ENCODE results near the gene URB1. TPM values are rescaled to one million over a fixed set of nuclear protein-coding genes. Genes with fewer than 3 reads are reported as not detected.

The URB1 gene
- total RNA-seq, 4 donors from 2014 or later: 13.7 to 17.7 (median 15.2) TPM

- Histone ChIP-seq H3K27ac (no peak overlapping the region), H3K27me3 (no peaks in the 10 kb centered on the region), H3K4me1 (no peaks in the 10 kb centered on the region), H3K9me3 (no peaks in the 10 kb centered on the region), H3K36me3 (peaks cover 0 to 99% of the 10 kb centered on the region in 2 donors), H3K4me3 (no peak overlapping the region)
- ATAC-seq: no peak
- intact Hi-C loops (cut with DNase I; ENCODE audit: low total_unique reads) (no loop called here), in situ Hi-C loops (cut with MboI; ENCODE audit: low sequenced_read_pairs in 4 of 4) (no loop called here)
- DNase-seq: no peak
- no peak for TF ChIP-seq POLR2A (IDR thresholded peaks at IDR 0.05)
- TF ChIP-seq, protein P1, sequence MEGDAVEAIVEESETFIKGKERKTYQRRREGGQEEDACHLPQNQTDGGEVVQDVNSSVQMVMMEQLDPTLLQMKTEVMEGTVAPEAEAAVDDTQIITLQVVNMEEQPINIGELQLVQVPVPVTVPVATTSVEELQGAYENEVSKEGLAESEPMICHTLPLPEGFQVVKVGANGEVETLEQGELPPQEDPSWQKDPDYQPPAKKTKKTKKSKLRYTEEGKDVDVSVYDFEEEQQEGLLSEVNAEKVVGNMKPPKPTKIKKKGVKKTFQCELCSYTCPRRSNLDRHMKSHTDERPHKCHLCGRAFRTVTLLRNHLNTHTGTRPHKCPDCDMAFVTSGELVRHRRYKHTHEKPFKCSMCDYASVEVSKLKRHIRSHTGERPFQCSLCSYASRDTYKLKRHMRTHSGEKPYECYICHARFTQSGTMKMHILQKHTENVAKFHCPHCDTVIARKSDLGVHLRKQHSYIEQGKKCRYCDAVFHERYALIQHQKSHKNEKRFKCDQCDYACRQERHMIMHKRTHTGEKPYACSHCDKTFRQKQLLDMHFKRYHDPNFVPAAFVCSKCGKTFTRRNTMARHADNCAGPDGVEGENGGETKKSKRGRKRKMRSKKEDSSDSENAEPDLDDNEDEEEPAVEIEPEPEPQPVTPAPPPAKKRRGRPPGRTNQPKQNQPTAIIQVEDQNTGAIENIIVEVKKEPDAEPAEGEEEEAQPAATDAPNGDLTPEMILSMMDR (IDR thresholded peaks at IDR 0.05 in 4 of 5, conservative IDR thresholded peaks at IDR 0.05 in 1 of 5): no peak
Measured at GRCh38 chr21:32356874-32357395, 35.9 kb downstream of the URB1 start.

GRCh38 chr21:32353002-32353711 lies 39.7 kb downstream of the URB1 start:
- Histone ChIP-seq H3K9me3 (no peaks in the 10 kb centered on the region), H3K36me3 (peaks cover 0 to 99% of the 10 kb centered on the region in 2 donors), H3K27me3 (no peaks in the 10 kb centered on the region), H3K4me1 (no peaks in the 10 kb centered on the region), H3K4me3 (no peak overlapping the region), H3K27ac (no peak overlapping the region)
- in situ Hi-C loops (cut with MboI; ENCODE audit: low sequenced_read_pairs in 4 of 4) (no loop called here), intact Hi-C loops (cut with DNase I; ENCODE audit: low total_unique reads) (no loop called here)
- DNase-seq (no peak), ATAC-seq (no peak)
- TF ChIP-seq, protein P1 (IDR thresholded peaks at IDR 0.05 in 4 of 5, conservative IDR thresholded peaks at IDR 0.05 in 1 of 5): no peak
- no peak for TF ChIP-seq POLR2A (IDR thresholded peaks at IDR 0.05)

- no peak for TF ChIP-seq POLR2A (IDR thresholded peaks at IDR 0.05)
- TF ChIP-seq, protein P1 (IDR thresholded peaks at IDR 0.05 in 4 of 5, conservative IDR thresholded peaks at IDR 0.05 in 1 of 5): no peak
- no peak for DNase-seq
- Histone ChIP-seq H3K4me1 (no peaks in the 10 kb centered on the region), H3K9me3 (no peaks in the 10 kb centered on the region), H3K36me3 (peaks cover 0 to 100% of the 10 kb centered on the region in 2 donors), H3K27ac (no peak overlapping the region), H3K4me3 (no peak overlapping the region), H3K27me3 (no peaks in the 10 kb centered on the region)
- intact Hi-C loops (cut with DNase I; ENCODE audit: low total_unique reads) (no loop called here), in situ Hi-C loops (cut with MboI; ENCODE audit: low sequenced_read_pairs in 4 of 4) (no loop called here)
- no peak for ATAC-seq
Measured at GRCh38 chr21:32352526-32352925, 40.3 kb downstream of the URB1 start.

GRCh38 chr21:32351428-32351827 lies 41.4 kb downstream of the URB1 start:
- no peaks in the 10 kb centered on the region for H3K4me1 ChIP-seq
- intact Hi-C loops (cut with DNase I; ENCODE audit: low total_unique reads) (no loop called here), in situ Hi-C loops (cut with MboI; ENCODE audit: low sequenced_read_pairs in 4 of 4) (no loop called here)
- H3K27ac ChIP-seq: no peak overlapping the region
- DNase-seq (no peak), ATAC-seq (no peak)
- peaks cover 0 to 100% of the 10 kb centered on the region in 2 donors for H3K36me3 ChIP-seq
- H3K9me3 ChIP-seq: no peaks in the 10 kb centered on the region
- H3K27me3 ChIP-seq: no peaks in the 10 kb centered on the region
- H3K4me3 ChIP-seq: no peak overlapping the region
- TF ChIP-seq POLR2A (IDR thresholded peaks at IDR 0.05): no peak
- TF ChIP-seq, protein P1 (IDR thresholded peaks at IDR 0.05 in 4 of 5, conservative IDR thresholded peaks at IDR 0.05 in 1 of 5): no peak

Data from gastrocnemius medialis (tissue), 4 donors.